GM20431 (cell line): Measurements from ENCODE around the gene BTBD2.

ENCODE experiments used
- in situ Hi-C: fragments of 300-500 bp; cut with MseI, MboI; formaldehyde crosslinking; loops from one replicate; pipeline ENCODE4 v1.15.0; 2020; ENCODE audit warnings: low sequenced_read_pairs; ENCODE audit not compliant: unreplicated experiment

Gene BTBD2

DNA sequence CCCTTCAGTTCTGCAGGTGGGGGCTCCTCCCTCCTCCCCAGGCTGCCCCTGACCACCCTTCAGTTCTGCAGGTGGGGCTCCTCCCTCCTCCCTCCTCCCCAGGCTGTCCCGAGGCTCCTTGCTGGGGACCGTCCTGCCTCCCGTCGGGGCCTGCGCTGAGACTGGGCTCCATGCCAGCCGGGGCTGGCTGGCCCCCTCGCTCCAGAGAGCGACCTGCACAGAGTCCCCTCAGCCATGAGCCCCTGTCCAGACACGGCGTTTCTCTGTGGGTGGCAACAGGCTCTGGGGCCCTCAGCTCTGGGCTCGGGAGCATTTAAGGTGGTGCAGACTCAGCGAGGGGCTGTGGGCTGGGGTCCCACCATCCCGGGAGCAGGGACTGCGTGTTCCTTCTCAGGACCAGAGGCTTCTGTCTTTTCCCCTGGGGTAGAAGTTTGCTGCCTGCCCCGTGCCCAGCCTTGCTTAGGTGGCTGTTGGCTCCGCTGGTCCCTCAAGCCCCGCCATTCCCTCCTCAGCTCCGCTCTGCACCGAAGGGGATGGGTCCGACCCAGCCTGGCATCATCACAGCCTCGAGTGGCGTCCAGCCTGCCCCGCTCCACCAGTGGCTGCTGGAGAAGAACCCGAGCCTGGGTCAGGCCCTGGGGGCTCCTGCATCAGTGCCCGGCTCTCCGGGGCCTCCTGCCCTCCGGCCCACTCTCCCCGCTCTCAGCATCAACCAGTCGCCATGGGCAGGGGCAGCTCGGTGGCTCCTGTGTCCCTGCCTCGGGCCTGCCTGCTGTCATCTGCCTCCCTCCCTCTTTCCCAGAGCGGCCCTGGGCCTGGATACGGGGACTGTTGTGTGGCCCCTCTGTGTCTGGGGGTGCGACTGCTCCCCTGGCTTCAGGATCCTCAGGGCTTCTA, 47.0 kb downstream of the BTBD2 start:
- in situ Hi-C loops: no loop called here

GRCh38 chr19:1967087-1967608, 48.4 kb downstream of the BTBD2 start:
- in situ Hi-C loops: no loop called here

GRCh38 chr19:1962674-1963073, 52.8 kb downstream of the BTBD2 start:
- in situ Hi-C loops: no loop called here

- in situ Hi-C loops: no loop called here
Measured at GRCh38 chr19:1961000-1961883, 54.3 kb downstream of the BTBD2 start.

DNA sequence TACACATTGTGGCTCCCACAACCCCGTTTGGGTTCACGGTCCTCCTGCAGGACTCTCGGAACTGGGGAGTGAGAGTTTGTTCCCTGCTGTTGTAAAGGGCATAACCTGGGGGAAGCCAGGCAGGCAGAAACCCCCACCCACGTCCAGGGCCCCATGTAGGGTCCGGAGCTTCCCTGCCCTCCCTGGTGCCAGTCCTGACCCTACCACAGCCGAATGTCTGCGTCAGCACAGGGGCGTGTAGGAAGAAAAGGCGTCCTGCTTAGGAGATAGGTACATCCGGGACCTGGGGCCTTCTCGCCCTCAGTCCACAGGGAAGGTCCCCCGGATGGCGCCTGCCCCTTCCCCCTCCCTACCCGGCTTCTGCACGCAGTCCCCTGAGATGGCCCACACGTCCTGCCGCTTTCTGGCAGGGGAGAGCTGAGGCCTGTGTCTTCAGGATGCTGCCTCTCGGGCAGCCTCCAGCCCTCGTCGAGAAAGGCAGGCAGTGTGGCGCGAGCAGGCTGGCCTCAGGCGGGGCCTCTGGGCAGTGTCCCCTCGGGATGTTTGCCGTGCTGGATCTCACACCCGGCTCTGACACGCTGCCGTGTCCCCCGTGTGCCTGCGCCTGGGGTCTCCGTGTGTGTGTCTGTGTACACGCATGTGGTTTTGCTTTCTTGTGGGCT, 55.5 kb downstream of the BTBD2 start:
- in situ Hi-C loops: no loop called here

GRCh38 chr19:1957562-1958248, 57.8 kb downstream of the BTBD2 start:
- in situ Hi-C loops: no loop called here

- in situ Hi-C loops: no loop called here
Measured at GRCh38 chr19:1956868-1957492, 58.5 kb downstream of the BTBD2 start.

- in situ Hi-C loops: no loop called here
Measured at GRCh38 chr19:1956122-1956494, 59.4 kb downstream of the BTBD2 start.

DNA sequence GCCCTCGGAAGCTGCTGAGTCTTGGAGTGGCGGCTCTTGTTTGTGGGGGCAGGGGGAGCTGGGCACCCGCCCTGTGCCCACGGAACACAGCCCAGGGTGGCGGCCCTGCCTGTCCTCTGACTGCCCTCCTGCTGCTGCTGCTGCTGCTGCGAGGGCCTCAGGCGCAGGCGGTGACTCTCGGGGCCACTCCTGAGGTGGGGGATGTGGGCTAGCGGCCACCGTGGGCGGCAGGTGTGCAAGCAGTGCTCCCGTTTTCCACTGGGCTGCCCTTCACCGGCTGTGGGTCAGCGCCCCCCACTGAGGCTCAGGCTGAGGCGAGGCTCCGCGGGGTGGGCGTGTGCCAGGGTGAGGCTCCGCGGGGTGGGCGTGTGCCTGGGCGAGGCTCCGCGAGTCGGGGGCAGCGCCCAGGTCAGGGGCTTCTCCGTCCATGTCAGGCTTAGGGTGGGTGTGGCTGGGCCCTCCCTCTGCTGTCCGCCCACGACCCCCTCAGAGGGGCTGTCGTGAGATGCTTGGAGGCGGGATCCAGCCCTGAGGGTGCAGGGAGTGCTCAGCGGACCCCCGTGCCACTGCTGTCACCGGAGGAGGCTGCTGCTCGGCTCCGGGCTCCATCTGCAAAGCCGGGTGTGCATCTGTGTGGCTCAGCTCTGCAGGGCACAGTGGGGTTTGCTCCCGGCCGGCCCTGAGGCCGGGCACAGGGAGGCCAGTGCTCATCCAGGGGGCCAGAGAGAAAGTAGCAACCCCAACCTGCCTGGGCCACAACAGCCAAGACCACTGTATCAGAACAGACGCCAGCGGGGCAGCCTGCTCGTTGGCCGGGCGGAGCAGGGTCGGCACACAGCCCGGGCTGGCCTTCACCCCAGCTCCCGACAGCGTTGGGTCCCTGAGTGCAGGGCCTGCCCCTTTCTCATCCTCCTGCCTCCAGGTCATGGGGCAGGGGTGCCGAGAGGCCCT, 60.1 kb downstream of the BTBD2 start:
- in situ Hi-C loops: no loop called here

DNA sequence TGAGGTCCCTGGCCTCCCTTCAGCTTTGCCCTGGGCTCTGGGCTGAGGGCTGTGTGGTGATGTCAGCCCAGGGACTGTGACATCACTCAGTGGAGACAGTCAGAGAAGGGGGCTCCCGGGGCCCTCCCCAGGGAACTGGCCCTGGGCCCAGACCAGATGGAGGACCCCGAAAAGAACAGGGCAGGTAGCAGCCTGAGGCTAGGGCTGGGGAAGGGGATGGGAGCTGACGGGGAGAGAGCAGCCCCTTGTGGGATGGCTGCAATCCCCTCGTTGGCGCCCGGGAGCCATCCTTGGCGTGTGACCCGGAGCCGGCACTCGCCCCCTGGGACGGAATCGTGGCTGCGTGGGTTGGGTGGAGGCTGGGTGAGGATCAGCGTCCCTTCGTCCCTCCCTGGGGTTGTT, 61.0 kb downstream of the BTBD2 start:
- in situ Hi-C loops: no loop called here

DNA sequence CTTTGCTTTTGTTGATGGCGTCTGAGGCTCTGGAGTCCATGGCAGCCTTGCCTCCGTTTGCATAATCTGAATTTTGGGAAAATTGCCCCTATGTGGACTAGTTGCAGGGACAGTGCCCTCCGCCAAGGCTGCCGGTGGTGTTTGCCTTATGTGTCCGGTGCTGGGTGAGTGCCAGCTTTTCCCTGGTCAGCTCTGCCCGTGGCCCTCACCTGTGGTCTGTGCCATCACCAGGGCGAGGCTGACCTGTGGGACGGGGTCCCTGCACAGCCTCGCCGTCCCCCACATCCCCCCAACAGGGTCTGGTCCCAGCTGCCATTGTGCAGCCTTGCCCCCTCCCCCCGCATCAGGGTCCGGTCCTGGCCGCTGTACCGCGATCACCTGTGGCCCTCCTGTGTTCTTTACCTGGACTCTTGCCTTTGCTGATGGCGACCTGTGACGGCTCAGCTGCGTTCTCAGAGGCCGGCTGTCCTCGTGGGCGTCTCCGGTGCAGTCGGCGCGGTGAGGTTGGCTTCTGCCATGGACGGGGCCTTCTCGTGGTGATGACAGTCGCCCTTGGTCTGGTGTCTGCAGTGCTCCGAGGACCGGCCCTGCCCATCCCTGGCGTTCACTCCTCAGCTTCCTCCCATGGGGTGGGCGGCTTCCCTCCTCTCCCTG, 61.9 kb downstream of the BTBD2 start:
- in situ Hi-C loops: no loop called here

GRCh38 chr19:1953037-1953436, 62.5 kb downstream of the BTBD2 start:
- in situ Hi-C loops: no loop called here

DNA sequence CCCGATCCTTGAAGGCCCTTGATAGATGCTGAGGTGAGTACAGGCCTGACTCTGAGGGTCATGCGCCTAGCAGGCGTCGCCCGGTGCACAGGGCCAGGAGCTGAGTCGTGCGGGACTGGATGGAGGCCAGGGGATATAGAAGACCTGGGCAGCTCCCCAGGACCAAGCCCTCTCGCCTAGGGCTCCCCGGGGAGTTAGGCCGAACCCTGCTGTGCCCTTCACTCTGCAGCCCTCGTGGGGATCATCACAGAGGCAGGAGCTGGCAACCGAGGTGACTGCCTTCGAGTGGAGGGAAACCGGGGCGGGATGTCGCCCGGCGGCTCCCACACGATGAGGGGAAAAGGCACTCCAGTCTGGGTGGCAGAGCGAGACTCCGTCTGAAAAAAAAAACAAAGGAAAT, 62.9 kb downstream of the BTBD2 start:
- in situ Hi-C loops: no loop called here

DNA sequence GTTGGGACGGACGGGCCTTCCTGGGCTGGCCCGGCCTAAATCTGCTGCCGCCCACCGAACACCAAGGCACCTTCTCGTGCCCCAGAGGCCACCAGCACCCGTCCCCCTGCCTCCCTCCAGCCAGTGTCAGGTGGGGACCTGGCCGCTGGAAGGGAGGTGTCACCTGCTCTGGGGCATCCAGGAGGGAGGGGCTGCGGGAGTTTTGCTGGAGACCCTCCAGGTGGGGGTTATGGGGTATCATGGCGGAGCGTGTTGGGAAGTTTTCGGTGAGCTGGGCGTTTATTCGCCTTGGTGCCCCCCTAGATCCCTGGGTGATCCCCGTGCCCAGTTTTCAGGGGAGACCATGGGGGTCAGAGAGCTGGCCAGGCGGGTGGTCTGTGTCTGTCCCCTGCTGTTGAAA, 64.9 kb downstream of the BTBD2 start:
- in situ Hi-C loops: no loop called here

DNA sequence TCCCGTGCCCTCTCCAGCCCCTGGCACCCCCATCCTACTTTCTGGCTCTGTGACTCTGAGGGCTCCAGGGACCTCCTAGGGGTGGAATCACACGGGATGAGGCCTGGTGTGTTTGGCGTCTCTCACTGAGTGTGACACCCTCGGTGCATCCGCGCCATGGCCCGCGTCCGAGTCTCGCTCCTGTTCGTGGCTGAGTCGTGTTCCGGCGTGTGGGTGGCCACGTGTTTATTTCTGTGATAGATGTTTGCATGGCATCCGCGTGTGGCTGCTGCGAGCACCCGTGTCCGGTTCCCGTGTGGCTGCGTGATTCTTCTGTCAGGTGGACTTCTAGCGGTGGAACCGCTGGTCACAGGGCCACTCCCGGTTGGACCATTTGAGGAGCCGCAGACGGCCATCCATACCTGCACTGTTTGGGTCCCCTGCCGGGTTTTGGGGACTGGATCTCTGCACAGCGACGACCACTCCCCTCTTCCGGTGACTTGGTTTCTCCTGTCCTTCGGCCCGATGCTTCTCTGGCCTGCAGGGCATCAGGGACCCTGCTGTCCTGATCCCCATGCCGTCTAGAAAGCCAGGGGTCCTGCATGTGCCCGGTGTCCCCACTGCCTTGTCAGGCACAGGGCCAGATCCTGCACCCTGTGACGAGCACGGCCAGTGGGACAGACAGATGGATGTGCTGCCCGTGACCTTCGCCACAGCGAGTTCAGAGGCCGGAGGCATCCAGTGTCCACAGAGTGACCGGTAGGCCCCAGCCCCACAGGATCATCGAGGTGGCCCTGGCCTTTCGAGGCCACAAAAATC, 66.0 kb downstream of the BTBD2 start:
- in situ Hi-C loops: no loop called here

DNA sequence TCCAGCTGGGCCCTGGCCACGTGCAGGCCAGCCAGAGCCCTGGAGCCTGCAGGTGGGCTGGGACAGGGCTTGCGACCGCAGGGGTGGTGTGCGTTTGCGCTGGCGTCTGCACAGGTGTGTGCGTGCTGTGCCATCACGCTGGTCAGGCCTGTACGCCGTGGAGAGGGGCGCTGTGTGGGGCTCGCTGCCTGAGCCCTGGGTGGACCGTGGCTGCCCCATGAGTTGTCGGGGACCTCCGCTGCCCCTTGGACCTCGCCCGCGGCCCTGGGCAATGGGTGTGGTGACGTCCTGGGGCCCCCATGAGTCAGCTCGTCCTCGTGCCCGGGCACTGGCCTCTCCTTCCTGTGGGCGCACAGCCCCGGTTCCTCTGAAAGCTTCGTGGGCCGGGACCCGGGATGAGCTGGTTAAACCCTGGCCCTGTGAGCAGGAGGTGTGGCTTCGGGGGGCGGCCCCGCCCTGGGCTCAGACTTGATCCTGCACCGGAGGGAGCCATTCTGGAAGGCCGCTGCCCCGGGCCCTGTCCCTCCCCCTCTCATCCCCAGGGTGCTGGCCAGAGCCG, 67.8 kb downstream of the BTBD2 start:
- in situ Hi-C loops: no loop called here

DNA sequence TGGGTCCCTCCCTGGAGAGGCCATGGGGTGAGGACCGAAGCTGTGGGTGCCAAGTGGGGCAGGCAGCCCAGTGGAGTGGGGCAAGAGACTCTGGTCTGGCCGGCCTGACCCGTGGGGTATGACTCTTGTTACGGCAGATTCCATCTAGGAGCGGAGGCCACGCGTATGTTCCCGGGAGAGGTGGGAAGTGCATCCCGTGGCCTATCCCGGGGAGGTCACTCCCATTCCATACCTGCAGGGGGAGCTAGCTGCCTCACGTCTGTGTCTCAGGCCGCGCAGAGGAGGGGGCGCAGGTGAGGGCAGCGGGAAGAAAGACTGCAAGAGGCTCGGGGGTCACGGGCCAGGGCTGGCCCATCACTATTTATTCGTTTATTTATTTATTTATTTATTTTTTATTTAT, 69.6 kb downstream of the BTBD2 start:
- in situ Hi-C loops: no loop called here
